ENCODE measurements around the gene KITLG.

DNA sequence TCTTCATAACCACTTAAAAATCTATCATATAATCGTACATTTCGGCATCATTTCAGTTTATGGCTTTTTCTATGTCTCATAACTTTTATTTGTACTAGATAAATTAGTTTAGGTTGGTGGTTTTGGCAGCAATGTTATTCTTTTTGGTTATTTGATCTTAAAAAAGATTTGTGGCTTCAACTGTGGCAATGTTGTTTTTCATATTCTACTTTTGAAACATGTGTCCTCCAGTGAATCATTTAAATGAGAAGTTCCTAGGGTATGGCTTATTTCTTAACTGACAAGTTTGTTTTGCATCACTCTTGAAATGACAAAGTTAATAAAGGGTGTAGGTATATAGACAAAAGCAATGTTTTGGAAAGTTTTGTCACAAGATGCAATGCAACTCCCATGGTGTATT lies 11.1 kb upstream of the KITLG start:
- TF ChIP-seq, protein P1, sequence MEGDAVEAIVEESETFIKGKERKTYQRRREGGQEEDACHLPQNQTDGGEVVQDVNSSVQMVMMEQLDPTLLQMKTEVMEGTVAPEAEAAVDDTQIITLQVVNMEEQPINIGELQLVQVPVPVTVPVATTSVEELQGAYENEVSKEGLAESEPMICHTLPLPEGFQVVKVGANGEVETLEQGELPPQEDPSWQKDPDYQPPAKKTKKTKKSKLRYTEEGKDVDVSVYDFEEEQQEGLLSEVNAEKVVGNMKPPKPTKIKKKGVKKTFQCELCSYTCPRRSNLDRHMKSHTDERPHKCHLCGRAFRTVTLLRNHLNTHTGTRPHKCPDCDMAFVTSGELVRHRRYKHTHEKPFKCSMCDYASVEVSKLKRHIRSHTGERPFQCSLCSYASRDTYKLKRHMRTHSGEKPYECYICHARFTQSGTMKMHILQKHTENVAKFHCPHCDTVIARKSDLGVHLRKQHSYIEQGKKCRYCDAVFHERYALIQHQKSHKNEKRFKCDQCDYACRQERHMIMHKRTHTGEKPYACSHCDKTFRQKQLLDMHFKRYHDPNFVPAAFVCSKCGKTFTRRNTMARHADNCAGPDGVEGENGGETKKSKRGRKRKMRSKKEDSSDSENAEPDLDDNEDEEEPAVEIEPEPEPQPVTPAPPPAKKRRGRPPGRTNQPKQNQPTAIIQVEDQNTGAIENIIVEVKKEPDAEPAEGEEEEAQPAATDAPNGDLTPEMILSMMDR (IDR thresholded peaks at IDR 0.05), result no peak
- no peak for TF ChIP-seq EZH2 (IDR thresholded peaks at IDR 0.05; ENCODE audit: borderline replicate concordance, insufficient read depth, low read depth, low read length, poor library complexity, severe bottlenecking)
